ENCODE data around the gene OBSCN.

DNA sequence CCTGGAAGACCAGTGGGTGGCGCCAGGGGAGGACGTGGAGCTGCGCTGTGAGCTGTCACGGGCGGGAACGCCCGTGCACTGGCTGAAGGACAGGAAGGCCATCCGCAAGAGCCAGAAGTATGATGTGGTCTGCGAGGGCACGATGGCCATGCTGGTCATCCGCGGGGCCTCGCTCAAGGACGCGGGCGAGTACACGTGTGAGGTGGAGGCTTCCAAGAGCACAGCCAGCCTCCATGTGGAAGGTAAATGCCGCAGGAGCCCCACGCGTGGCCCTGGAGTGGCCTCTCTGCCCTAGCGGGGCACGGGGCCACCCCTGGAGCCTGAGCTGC is 75.2 kb downstream of the OBSCN start:
- TF ChIP-seq, protein P1, sequence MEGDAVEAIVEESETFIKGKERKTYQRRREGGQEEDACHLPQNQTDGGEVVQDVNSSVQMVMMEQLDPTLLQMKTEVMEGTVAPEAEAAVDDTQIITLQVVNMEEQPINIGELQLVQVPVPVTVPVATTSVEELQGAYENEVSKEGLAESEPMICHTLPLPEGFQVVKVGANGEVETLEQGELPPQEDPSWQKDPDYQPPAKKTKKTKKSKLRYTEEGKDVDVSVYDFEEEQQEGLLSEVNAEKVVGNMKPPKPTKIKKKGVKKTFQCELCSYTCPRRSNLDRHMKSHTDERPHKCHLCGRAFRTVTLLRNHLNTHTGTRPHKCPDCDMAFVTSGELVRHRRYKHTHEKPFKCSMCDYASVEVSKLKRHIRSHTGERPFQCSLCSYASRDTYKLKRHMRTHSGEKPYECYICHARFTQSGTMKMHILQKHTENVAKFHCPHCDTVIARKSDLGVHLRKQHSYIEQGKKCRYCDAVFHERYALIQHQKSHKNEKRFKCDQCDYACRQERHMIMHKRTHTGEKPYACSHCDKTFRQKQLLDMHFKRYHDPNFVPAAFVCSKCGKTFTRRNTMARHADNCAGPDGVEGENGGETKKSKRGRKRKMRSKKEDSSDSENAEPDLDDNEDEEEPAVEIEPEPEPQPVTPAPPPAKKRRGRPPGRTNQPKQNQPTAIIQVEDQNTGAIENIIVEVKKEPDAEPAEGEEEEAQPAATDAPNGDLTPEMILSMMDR (IDR thresholded peaks at IDR 0.05), result no peak
- no peak for TF ChIP-seq POLR2A (IDR thresholded peaks at IDR 0.05)
